Natural killer cell treated with Interleukin-12 subunit alpha and Interleukin-12 subunit beta and Interleukin-15 and Interleukin-18, amount 100 ng/mL, for 72 hours (primary cell): ENCODE measurements around the gene RFTN1. TPM values are rescaled to one million over a fixed set of nuclear protein-coding genes. Genes with fewer than 3 reads are reported as not detected.

Experiments
- ATAC-seq, 2 donors: fragments of 150-1000 bp; cut with Tn5 transposase in 1 of 2; sonication (Bioruptor Pico), chemical (Tn5 transposase) in 1 of 2; 2 replicates each; pipeline ENCODE4 v1.10.0; 2021
- DNase-seq: peaks from one replicate; pipeline ENCODE4 v3.0.0; 2022; ENCODE audit warnings: low spot score
- H3K27ac Mint-ChIP-seq, 2 donors: 1 replicate in 1 of 2; 2 replicates in 1 of 2; pipeline ENCODE4 v1.8.0; 2022; ENCODE audit warnings: mixed read lengths in 2 of 2, mild to moderate bottlenecking in 1 of 2, moderate library complexity in 1 of 2
- H3K27me3 Mint-ChIP-seq, 2 donors: 1 replicate in 1 of 2; 2 replicates in 1 of 2; pipeline ENCODE4 v1.8.0; 2022; ENCODE audit warnings: mixed read lengths in 2 of 2
- H3K36me3 Mint-ChIP-seq: one replicate; pipeline ENCODE4 v1.8.0; 2022; ENCODE audit warnings: mixed read lengths
- H3K4me1 Mint-ChIP-seq, 2 donors: 1 replicate in 1 of 2; 2 replicates in 1 of 2; pipeline ENCODE4 v1.8.0; 2022; ENCODE audit warnings: low read depth in 2 of 2, mixed read lengths in 2 of 2, mild to moderate bottlenecking in 1 of 2
- H3K4me3 Mint-ChIP-seq: one replicate; pipeline ENCODE4 v1.8.0; 2022; ENCODE audit warnings: mixed read lengths
- H3K9me3 Mint-ChIP-seq: 2 replicates; pipeline ENCODE4 v1.8.0; 2022; ENCODE audit warnings: mixed read lengths
- total RNA-seq, 2 donors: library from RNA; stranded (reverse); gene quantifications; one replicate each; pipeline ENCODE4 v1.2.3, GENCODE V29; 2022

RFTN1 gene
- total RNA-seq, 2 donors from 2014 or later: 194 to 201 TPM

DNA sequence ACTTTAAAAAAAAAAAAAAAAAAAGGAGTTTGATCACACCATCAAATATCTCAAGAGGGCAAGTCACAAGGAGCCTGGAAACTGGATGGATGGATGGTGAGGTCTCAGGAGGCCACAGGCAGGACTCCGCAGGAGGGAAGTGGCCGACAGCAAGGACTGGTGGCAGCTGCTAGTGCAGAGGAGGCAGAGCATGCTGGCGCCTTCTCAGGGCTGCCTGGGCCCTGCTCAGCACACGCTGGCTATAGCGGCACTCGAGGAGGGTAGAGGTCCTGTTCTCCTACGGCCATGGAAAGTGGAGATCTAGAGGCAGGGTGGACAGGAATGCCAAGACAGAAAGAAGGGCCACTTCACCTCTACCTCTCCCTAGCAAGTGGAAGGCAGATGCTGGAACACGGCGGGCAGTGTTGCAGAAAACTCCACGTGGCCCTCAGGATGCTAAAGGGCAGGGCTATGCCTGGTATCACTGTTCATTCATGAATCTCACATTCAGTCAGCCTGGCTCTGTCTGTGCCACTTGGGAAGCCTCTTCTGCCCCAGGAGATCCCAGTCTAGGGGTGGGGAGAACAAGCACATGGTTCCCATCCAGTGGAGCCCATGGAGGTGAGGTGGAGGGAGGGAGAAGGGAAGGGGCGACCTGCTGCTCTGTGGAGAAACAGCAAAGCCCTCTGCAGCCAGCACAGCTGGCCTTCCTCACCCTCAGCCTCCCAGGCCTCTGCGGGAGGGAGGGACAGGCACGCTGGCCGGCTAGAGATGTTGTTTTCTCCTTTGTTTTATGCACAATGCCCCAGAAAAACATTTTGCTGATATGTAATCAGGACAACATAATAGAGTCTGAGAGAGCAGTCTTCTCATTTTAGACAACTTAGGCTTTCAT lies 177.5 kb downstream of the RFTN1 start:
- ATAC-seq (no peak), DNase-seq (no peak)
- Mint-ChIP-seq H3K27ac (peak overlapping the region; percentile 42 to 83), H3K9me3 (peaks cover 8% of the 10 kb centered on the region), H3K4me1 (peaks cover 54 to 59% of the 10 kb centered on the region in 2 donors), H3K27me3 (no peaks in the 10 kb centered on the region), H3K4me3 (no peak overlapping the region), H3K36me3 (peaks cover 29% of the 10 kb centered on the region)

DNA sequence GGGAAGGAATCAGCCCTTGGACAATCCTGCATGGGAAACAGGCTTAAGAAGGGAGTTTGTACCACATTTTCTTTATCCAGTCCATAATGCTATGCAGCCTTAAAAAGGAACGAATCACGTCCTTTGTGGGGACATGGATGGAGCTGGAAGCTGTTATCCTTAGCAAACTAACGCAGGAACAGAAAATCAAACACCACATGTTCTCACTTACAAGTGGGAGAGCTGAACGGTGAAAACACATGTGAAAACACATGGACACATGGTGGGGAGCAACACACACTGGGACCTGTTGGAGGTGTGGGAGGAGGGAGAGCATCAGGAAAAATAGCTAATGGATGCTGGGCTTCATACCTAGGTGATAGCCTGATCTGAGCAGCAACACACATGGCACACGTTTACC lies 178.2 kb downstream of the RFTN1 start:
- ATAC-seq (no peak), DNase-seq (no peak)
- peaks cover 34% of the 10 kb centered on the region for H3K36me3 Mint-ChIP-seq

DNA sequence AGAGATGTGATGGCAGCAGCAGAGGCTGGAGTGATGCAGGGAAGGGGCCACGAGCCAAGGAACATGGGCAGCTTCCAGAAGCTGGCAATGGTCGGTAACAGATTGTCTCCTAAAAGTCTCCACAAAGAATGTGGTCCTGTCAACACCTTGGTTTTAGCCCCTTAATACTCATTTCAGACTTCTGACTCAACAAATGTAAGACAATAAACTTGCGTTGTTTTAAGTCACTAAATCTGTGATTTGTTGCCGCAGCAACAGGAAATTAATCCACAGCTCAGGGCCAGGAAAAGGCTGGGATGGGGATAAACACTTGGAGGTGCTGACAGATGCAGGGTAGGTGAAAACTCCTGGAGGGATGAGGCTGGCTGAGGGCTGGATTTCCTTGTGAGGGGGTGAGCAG lies 178.6 kb downstream of the RFTN1 start:
- Mint-ChIP-seq H3K27ac (peak overlapping the region; percentile 42 to 83), H3K27me3 (no peaks in the 10 kb centered on the region), H3K9me3 (peaks cover 8% of the 10 kb centered on the region), H3K4me1 (peaks cover 46 to 48% of the 10 kb centered on the region in 2 donors), H3K36me3 (peaks cover 34% of the 10 kb centered on the region), H3K4me3 (peak overlapping the region; percentile 18)
- no peak for ATAC-seq
- DNase-seq: no peak

More for the DNA sequence above, 178.2 kb downstream of the RFTN1 start:
- H3K4me1 Mint-ChIP-seq: peaks cover 50 to 52% of the 10 kb centered on the region in 2 donors
- H3K27me3 Mint-ChIP-seq: no peaks in the 10 kb centered on the region
- no peak overlapping the region for H3K4me3 Mint-ChIP-seq
- peak overlapping the region; percentile 42 to 83 for H3K27ac Mint-ChIP-seq
- H3K9me3 Mint-ChIP-seq: peaks cover 8% of the 10 kb centered on the region

- peaks cover 28 to 31% of the 10 kb centered on the region in 2 donors for H3K4me1 Mint-ChIP-seq
- H3K4me3 Mint-ChIP-seq: no peak overlapping the region
- no peak for ATAC-seq
- peak overlapping the region in 1 of 2 donors; percentile 58 for H3K27ac Mint-ChIP-seq
- peaks cover 8% of the 10 kb centered on the region for H3K9me3 Mint-ChIP-seq
- no peaks in the 10 kb centered on the region for H3K27me3 Mint-ChIP-seq
- H3K36me3 Mint-ChIP-seq: peaks cover 34% of the 10 kb centered on the region
- DNase-seq: no peak
Measured at GRCh38 chr3:16332904-16333426, 180.5 kb downstream of the RFTN1 start.

DNA sequence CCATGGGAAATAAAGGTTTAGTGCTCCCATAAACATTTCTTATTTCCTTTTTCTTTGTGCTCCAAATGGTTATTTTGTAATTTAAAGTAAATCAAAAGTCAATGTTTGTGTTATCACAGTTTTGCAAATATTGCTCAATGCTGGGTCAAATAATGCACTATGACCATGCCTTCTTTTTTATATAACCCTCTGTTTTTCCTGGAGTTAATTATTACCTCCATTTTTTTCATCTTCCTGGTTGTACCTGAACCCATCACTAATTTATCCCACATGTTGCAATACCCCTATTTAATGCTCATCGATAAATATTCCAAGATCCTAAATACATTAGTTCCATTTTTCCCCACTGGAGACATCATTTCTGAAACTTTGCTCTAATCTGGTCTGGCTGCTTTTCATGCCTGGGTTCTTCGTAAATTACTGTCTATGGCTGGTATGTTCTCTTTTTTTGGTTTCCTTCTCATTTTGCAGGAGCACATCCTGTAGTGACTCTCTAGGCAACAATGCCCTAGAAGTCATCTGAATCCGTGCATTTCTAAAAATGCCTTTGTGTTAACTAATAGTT lies 182.1 kb downstream of the RFTN1 start:
- Mint-ChIP-seq H3K36me3 (peaks cover 34% of the 10 kb centered on the region), H3K27me3 (no peaks in the 10 kb centered on the region), H3K27ac (peak overlapping the region; percentile 0 to 58), H3K4me1 (peaks cover 23 to 29% of the 10 kb centered on the region in 2 donors), H3K9me3 (peaks cover 8% of the 10 kb centered on the region), H3K4me3 (no peak overlapping the region)
- DNase-seq (no peak), ATAC-seq (no peak)

- no peaks in the 10 kb centered on the region for H3K27me3 Mint-ChIP-seq
- H3K4me1 Mint-ChIP-seq: peaks cover 17 to 30% of the 10 kb centered on the region in 2 donors
- peaks cover 8% of the 10 kb centered on the region for H3K9me3 Mint-ChIP-seq
- ATAC-seq (no peak), DNase-seq (no peak)
- peaks cover 33% of the 10 kb centered on the region for H3K36me3 Mint-ChIP-seq
- H3K4me3 Mint-ChIP-seq: no peak overlapping the region
- peak overlapping the region; percentile 0 to 58 for H3K27ac Mint-ChIP-seq
Measured at GRCh38 chr3:16330351-16330750, 183.1 kb downstream of the RFTN1 start.

DNA sequence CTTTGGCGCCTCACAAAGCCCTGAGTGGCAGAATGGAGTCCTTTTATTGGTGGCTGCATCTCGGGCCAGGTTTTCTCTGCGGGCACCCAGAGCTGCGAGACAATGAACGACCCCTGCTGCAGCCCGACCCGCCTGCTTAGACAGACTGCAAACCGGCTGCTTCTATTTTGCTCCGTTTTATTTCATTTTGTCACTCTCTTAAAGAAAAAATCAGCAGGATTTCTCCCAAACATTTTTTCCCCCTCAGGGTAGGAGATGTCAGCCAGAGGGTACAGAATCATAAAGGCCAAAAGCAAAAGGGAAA lies 183.7 kb downstream of the RFTN1 start:
- H3K4me3 Mint-ChIP-seq: no peak overlapping the region
- DNase-seq (no peak), ATAC-seq (no peak)
- H3K36me3 Mint-ChIP-seq: peaks cover 27% of the 10 kb centered on the region
- H3K27ac Mint-ChIP-seq: no peak overlapping the region
- peaks cover 13 to 27% of the 10 kb centered on the region in 2 donors for H3K4me1 Mint-ChIP-seq
- H3K9me3 Mint-ChIP-seq: peaks cover 8% of the 10 kb centered on the region
- no peaks in the 10 kb centered on the region for H3K27me3 Mint-ChIP-seq

GRCh38 chr3:16329036-16329825 lies 184.3 kb downstream of the RFTN1 start:
- DNase-seq: no peak
- Mint-ChIP-seq H3K9me3 (peaks cover 8% of the 10 kb centered on the region), H3K4me3 (no peak overlapping the region), H3K36me3 (peaks cover 23% of the 10 kb centered on the region), H3K4me1 (peaks cover 9 to 23% of the 10 kb centered on the region in 2 donors), H3K27ac (peak overlapping the region in 1 of 2 donors; percentile 25), H3K27me3 (no peaks in the 10 kb centered on the region)
- no peak for ATAC-seq

DNA sequence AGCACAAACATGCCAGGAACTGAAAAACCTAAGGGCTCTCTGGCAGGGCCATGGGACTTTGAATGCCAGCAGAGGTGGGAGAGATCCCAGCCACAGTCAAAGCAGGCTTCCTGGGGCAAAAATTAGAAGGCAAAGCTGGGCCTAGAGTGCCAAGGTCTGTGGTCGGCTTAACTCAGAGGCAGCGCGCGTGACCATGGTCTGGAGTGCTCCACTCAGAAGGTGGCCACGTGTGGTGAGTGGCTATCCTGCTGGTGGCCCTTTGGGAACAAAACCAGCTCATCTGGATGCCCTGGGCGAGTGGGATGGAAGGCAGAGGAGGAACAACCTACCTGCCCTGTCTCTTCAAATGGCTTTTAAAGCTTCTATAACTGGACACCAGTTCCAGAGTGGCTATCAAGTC lies 185.4 kb downstream of the RFTN1 start:
- no peak for ATAC-seq
- Mint-ChIP-seq H3K4me1 (peaks cover 9 to 27% of the 10 kb centered on the region in 2 donors), H3K4me3 (no peak overlapping the region), H3K27me3 (no peaks in the 10 kb centered on the region), H3K9me3 (peaks cover 8% of the 10 kb centered on the region), H3K36me3 (peaks cover 23% of the 10 kb centered on the region), H3K27ac (peak overlapping the region in 1 of 2 donors; percentile 69)
- DNase-seq: no peak

GRCh38 chr3:16326724-16327349 lies 186.7 kb downstream of the RFTN1 start:
- H3K27me3 Mint-ChIP-seq: no peaks in the 10 kb centered on the region
- no peak for DNase-seq
- H3K9me3 Mint-ChIP-seq: peaks cover 4% of the 10 kb centered on the region
- peaks cover 11% of the 10 kb centered on the region for H3K36me3 Mint-ChIP-seq
- H3K27ac Mint-ChIP-seq: peak overlapping the region; percentile 16 to 69
- H3K4me3 Mint-ChIP-seq: no peak overlapping the region
- ATAC-seq: no peak
- peaks cover 0 to 23% of the 10 kb centered on the region in 2 donors for H3K4me1 Mint-ChIP-seq

DNA sequence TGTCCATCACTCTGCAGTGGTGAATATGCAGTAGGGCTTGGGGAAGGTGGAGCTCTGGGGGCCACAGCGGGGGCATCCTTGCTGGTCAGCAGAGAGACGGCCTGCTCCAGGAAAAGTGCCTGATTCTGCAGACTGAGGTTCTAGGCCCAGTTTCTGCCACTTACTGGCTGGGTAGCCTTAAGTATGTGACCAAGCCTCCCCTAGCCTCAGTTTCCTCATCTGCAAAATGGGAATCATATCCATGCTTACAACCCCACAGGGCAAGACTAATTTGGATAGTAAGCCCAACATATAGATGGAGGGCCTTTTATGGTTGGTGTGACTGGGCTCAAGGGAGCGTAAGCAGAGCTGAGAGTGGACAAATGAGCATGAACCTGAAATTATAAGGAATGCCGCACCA lies 187.6 kb downstream of the RFTN1 start:
- Mint-ChIP-seq H3K4me3 (no peak overlapping the region), H3K4me1 (peaks cover 5 to 23% of the 10 kb centered on the region in 2 donors), H3K9me3 (no peaks in the 10 kb centered on the region), H3K27ac (peak overlapping the region in 1 of 2 donors; percentile 69), H3K36me3 (peaks cover 10% of the 10 kb centered on the region), H3K27me3 (no peaks in the 10 kb centered on the region)
- no peak for DNase-seq
- no peak for ATAC-seq

DNA sequence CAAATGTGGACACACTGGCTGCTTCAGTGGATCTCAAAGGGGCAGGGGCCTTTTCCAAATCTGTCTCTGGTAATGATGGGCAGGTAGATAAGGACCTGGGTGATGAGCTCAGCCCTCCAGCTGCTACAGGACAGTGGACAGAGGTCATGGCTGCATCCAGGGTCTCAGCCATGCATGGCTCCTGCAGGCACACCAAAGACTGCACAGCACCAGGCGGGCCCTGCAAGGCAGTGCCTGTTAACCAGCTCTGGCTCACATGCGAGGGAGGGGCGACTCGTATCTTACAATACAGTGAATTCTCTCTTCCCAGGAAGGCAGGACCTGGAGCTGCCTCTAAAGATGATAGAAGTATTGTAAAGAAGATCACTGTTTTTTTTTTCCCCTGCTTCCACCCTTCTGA lies 189.8 kb downstream of the RFTN1 start:
- no peak for ATAC-seq
- DNase-seq: no peak
- Mint-ChIP-seq H3K4me3 (no peak overlapping the region), H3K36me3 (peaks cover 19% of the 10 kb centered on the region), H3K9me3 (no peaks in the 10 kb centered on the region), H3K27me3 (no peaks in the 10 kb centered on the region), H3K4me1 (peaks cover 23 to 36% of the 10 kb centered on the region in 2 donors), H3K27ac (no peak overlapping the region)

DNA sequence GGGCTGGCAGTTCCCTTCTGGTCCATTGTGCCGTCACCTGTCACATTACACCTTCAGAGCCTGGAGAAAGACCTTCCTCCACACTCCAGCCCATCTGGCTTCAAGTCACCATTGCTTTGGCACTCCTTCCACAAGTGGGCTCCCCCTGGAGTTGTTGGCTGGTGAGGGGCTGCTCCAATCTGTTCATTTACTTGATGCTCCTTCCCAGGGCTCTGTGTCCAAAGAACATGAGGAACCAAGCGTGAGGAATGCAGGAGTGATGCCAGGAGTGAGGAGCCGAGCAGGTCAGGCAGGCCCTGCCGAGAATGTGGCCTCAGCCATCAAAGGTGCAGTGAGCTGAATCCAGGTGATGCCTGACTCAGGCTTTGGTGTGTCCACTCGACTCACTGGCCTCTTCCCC lies 191.3 kb downstream of the RFTN1 start:
- ATAC-seq: no peak
- no peak for DNase-seq
- no peak overlapping the region for H3K4me3 Mint-ChIP-seq
- H3K4me1 Mint-ChIP-seq: peaks cover 34 to 39% of the 10 kb centered on the region in 2 donors
- H3K9me3 Mint-ChIP-seq: no peaks in the 10 kb centered on the region
- peaks cover 21% of the 10 kb centered on the region for H3K36me3 Mint-ChIP-seq
- H3K27me3 Mint-ChIP-seq: no peaks in the 10 kb centered on the region
- peak overlapping the region; percentile 68 for H3K27ac Mint-ChIP-seq
